GM19238 (cell line): ENCODE measurements around the gene CEACAM21.
A peak's percentile ranks its signal among the peaks of the same experiment; 100 is the strongest.

Experiments used
- DNase-seq: peaks from one replicate; pipeline ENCODE4 v3.0.0; 2011; ENCODE audit warnings: low spot score; ENCODE audit not compliant: insufficient read length

CEACAM21 gene

DNA sequence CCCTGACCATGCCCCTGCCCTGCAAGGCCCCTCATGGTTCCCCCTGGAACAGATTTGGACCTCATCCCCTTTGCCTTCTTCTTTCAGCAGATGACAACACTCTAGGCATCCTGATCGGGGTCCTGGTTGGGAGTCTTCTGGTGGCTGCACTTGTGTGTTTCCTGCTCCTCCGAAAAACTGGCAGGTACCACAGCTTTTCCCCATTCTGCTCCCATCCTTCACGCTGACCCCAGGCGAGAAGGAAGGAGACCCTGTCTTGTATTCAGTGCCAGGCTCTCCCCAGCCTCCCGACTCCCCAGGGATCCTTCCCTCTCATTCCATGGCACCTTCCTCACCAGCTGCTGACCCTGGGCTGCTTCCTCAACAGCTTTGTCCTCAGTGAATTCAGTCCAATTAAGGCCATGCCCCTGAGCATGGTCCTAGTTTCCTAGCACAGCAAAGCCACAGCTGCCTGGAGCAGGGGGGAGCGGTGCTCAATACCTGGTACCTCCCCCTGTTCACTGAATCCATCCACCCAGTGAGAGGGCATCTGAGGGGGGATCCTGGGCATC is 8.4 kb downstream of the CEACAM21 start:
- no peak for DNase-seq

DNA sequence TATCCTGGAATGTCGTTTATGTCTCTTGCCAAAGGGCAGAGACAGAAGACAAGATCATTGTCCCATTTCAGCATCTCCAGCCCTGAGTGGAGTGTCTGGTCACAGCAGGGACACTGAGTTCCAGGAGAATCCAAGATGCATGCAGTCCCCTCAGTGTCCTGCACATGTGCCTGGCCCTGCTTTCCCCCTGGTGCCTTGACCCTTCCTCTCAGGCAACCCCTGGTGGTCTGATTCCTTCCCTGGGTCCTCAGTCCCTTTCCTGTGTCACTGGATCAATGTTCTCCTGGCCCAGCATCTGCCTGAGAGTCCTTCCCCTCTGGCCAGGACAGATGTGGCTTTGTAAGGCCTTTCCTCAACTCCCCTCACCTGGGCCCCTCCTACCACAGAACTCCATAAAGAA is 9.0 kb downstream of the CEACAM21 start:
- no peak for DNase-seq

DNA sequence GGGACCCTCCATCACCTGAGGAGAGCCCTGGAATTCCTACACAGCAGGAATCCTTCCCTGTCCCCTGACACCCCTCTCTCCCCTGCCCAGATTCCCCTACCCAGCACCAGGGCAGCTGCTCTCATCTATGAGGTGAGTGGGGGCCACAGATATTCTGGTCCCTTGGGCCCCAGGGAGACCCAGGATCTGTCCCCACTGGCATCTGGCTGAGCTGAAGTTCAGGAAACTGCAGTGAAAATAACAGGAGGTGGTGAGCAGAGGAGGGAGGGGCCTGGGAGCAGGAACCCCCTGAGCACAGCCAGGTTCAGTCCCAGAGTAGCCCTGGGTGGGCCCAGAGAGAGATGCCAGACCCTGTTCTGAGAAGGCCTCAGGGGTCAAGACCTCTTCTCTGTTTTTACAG is 10.1 kb downstream of the CEACAM21 start:
- DNase-seq = no peak

DNA sequence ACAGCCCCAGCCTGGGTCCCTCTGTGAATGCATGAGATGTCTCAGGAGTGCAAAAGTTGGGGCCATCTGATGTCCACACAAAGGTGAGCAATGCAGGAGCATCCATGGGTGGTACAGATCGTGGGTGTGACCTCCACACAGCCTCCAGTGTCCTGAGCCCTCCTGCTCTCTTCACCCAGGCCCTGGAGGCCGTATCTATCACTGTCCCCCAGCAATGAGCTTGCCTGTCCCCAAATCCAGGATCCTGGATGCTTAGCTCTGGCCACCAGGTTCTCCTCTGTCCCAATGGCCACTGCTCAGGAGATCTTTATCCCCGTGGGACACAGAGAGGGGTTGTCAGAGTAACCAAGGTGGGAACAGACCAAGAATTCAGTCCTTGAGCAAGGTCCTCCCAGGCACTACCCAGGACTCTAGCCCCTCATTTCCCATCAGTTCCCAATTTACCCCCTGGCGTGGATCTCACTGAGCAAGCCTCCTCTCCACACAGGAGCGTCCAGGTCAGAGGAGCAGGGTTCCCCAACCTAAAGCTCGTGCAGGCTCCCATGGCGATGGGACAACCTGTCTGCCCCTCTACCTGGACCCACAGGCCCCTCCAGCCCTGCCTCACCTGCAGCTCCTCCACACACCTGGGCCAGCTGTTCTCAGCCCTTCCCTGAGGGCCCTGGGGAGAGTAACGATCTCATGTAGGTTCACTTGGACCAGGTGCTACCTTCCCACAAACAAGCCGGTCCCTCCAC is 11.3 kb downstream of the CEACAM21 start:
- DNase-seq = no peak

DNA sequence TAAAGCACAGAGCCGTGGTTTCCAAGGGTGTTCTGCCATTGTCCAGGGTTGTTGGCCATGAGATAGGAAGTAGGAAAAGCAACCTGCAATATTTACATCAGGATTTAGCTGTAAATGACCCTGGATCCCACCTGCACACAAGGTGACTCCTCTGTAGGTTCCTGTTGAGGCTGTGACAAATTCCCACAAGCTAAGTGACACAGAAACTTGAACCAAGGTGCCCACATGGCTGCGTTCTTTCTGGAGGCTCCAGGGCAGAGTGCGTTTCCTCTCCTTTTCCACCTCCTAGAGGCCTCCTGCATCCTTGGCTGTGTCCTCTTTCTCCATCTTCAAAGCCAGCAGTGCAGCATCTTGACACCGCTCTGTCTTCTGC is 11.9 kb downstream of the CEACAM21 start:
- DNase-seq = no peak

DNA sequence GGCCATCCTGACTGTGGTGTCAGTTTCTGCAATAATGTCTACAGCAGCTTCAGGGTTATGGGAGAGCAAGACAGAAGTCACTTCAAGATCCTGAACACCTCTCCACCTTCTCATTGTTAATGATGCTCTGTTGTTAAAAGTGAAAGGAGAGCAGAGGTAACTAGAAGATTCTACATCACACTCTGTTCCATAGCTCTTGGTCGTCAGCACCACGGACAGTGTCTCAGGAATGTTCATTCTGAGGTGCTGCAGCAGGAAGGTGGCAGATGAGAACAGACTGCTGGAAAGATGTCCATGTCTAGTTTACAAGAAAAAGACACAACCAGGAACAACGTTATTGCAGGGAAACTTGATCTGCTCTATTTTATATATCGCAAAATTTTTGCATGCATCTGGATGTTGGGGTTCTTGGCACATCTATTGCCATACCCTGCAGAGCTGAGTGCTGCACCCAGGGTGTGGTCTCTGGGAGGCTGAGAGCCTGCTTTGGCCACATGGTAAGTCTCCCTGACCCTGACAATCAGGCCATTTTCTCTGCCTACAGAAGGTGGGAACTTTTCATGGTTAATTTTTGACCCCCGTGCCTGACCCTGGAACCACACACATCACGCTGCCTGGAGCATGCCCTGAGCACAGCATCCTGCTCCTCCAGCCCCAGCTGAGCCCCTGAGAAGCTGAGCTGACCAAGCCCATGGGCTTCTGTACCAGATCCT is 12.7 kb downstream of the CEACAM21 start:
- DNase-seq = no peak

DNA sequence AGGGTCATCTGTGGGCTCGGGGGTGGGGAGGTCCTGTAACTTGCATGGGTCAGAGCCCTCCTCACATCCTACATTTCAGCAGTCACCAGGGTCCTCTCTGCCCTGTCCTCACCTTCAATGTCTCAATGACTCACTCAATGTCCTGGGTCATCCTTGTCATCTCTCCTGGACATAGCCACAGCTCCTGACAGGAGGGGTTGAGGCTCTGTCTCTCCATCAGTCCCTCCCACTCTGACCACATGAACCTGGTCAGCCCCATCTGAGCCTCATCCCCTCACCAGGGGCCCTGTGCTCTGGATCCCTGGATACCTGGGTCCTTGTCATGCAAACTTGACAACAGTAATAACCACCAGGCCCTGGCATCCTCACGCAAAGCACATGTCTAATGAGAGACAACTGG is 13.4 kb downstream of the CEACAM21 start:
- DNase-seq = no peak

DNA sequence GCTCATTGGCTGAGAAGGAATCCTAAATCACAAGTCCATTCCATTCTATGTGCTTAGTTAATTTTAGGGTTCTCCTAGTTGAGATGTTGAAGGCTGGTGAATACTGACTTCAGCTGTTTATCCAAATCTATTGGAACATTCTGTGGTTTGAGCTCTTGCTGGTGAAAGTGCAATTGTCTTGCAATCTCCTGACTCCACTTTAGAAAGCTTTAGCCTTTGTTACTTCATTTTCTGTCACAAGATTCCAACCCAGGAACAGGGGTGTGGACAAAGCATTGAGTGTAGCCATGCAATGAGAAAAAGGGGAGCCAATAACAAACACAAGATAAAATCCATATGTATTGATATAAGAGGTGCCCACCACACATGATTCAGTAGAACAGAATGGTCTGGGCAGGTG is 15.0 kb downstream of the CEACAM21 start:
- no peak for DNase-seq

DNA sequence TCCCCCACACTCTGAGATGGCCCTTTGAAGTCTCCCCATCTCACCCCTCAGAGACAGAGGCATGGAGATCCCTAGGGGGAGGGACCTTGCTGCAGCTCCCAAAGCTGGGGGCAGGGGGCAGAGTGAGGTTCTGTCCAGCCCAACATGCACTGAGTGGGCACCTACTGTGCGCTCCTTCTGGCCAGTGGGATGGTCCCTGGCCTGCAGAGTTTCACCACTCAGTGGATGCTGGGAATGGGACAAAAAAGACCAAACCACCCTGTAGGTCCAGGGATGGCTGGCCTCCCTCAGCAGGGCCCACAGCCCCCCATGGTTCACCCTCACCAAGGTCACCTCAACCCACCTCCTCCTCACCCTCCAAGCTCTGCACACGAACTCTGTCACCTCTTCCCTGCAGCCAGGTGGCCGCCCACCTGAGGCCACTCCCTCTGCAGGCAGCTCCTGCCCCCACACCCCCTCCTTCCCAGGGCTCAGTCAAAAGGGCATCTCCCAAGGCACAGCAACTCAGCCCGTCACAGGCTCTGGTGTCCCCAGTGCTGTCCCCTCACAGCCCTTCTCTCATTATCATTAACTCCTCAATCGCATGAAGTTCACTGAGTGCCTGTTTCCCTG is 16.1 kb downstream of the CEACAM21 start:
- DNase-seq = no peak

DNA sequence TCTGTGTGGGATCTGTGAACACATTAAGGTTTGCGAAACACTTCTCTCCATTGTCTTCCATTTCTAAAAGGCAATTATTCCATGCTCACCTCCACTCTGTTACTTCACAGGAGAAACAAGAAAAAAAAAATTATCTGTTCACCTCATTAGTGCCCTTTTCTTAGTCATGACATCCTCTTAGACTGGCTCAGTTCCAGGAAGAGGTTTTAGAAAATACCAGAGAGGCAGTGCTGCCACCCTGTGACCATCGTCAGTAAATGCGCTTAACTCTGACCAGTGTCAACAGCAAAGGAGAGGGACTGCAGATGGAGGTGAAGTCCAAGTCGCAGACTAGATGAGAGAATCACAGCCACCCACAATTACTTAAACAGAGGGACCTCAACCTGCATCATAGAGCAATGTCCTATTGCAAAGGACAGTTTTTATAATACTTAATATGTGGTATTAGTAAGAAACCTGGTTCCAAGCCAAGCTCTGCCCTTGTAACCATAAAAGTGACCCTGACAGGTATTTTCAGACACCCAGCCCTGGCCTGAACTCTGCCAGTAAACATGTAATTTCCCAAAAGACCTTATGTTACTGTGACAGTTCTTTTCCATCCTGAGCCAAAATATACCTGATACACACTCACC is 19.4 kb downstream of the CEACAM21 start:
- DNase-seq = peak; percentile 52

DNA sequence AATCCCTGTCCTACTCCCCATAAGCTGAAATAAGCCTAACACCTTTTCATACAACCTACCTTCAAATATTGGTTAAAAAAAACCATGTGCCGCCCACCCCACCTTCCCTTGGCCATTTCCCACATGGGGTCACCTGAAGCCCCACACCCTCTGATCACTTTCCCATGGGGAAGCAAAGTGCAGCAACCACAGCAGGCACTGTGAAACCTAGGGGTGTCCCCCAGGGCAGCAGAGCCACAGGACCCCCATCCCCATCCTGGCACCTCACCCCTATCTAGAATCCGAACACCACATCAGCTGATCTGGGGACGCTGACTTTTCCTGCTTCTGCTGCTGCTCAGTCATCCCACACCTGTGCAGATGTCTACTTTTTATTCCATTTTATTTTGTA is 19.9 kb downstream of the CEACAM21 start:
- DNase-seq = no peak

DNA sequence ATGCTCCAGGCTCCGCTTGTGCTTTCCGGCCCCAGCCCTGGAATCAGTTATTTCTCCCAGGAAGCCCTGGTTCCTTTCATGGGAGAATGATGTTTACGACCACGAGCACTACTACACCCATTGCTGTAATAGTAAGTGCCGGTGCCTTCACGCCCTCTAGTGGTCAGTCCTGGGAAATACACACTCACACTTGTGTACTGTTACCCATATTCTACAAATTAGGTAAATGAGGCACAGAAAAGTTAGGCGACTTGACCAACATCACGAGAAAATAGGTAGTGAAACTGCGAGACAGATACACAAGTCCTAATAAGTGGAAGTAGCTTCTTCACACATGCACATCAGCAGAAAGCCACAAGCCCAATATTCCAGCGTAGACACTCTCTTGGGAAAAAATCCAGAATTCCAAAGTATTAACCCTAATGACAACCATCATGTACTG is 21.7 kb downstream of the CEACAM21 start:
- peak; percentile 60 for DNase-seq

DNA sequence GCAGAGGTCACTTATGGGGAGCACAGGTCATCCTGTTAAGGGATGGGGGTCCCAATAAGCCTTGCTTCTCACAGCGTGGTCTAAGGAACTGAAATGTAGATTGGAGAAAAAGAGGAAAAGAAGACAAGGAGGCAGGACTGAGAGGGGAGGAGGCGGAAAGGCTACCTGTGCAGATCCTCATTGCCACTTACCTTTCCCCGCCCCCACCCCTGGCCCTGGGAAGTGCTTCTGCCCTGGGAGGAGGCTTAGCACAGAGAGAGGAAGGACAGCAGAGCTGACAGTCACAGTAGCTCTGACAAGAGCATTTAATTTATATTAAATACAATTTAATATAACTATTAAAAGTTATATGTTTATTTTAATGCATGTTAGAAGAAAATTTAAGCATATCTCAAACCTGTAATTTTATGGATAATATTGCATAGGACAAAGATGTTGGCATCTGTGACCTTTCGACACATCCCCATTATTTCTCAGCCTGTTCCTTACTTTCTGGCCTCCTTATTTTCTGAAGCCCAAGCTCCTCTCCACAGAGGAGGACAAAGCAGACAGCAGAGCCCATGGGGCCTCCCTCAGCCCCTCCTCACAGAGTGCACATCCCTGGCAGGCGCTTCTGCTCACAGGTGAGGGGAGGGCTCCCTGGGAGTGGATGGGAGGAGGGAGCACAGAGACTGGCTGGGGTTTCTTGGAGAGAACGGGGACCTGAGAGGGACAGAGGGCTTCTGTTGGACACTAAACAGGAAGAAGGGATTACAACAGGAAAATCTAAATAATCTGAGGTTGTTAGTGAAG is 23.4 kb downstream of the CEACAM21 start:
- no peak for DNase-seq

DNA sequence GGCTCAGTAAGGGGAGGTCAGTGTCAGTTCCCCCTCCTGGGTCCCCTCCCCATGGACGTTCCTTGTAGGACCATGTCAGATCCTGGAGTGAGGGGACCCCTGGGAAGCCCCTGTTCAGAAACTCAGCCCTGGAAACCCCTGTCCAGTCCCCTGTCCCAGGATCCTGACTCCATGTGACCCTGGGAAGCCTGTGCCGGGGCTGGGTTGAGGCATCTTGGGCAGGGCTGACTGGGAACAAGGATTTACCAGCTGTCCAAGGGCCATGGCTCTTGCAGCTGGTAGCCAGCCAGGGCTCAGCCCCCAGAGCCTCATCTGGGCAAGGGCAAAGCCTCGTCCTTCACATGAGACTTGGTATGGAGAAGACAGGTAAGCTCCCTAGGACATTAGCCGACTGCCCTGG is 25.8 kb downstream of the CEACAM21 start:
- no peak for DNase-seq

DNA sequence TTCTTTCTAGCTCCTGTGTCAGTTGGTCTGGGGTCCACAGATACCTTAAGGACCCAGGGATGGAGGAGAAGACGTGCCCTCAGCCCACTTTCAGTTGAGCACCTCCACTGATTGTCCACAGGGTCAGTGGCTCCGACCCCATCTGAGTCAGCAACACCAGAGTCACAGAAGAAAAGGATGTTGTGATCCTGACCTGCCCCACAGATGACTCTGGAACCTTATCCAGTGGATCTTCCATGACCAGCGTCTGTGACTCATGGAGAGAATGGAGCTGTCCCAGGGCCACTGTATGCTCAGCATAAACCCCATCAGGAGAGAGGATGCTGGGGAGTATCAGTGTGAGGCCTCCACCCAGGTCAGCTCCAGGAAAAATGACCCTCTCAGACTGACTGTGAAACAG is 28.9 kb downstream of the CEACAM21 start:
- no peak for DNase-seq

DNA sequence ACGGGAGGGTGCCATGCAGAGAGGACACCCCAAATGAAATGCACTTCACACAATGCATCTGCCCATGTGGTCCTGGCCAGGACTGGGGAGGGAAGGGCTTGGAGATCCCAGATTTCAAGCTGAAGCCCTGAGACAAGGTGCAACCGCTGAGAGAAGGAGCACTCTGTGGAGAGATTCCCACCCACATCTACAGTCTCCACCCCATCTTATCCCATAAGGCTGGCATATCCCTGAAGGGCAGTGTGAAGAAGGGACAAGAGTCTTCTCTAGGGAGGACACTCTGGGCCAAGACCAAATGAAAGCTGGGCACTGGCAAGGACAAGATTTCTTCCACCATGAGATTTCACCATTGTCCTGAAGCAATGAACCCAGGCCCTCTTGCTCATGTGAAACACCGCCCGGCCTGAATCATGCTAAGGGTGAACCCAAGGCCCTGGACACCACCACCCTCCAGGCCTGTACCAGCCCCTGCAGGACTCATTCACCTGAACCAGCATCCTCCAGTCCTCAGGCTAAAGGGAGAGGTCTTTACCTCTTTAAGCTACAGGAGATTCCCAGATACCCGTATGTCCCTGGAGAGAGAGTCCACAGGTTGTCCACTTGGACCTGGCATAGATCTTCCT is 30.4 kb downstream of the CEACAM21 start:
- DNase-seq = no peak

DNA sequence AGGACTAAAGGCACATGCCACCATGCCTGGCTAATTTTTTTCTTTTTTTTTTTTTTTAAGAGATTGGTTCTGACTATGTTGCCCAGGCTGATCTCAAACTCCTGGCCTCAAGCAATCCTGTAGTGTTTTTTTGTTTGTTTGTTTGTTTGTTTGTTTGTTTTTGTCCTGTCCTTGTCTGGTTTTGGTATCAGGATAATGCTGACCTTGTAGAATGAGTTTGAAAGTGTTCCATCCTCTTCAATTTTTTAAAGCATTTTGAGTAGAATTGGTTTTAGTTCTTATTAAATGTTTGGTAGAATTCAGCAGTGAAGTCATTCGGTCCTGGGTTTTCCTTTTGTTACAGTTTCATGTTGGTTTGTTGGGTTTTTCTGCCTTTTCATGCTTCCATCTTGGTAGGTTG is 31.7 kb downstream of the CEACAM21 start:
- DNase-seq = no peak

DNA sequence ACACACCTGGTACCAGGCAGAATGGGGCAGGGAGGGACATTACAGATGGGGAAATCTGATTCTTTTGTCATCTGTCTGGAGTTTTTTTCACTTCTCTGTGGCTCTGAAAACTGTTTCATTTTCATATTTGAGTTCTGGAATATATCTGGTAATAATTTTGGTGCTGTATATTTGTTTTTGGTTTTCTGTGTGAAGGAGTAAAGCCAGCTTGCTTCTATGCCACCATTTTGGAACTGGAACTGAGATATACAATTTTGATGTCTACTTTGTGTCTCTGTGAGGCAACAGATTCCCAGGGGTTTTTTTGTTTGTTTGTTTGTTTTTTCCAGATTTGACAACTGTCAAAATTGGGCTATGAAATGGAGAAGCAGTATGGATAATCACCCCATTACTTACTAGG is 34.8 kb downstream of the CEACAM21 start:
- DNase-seq = no peak

DNA sequence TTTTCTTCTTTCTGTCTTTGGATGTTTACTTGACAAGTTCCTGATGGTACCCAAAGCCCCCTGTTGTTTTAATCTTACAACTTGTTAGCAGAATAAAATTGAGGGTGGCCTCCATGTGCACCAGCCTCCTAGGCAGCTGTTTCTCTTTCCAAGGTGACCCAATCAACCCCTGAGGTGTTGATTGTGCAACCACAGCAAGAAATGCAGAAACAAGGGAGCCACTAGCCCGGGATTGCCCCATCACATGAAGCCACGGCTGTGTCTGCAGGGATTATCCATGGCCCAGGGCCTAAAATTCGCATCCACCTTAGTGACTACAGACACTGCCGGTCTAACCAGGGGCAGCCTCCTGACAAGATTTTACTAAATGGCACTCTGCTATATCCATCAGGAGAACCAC is 36.5 kb downstream of the CEACAM21 start:
- DNase-seq = no peak

DNA sequence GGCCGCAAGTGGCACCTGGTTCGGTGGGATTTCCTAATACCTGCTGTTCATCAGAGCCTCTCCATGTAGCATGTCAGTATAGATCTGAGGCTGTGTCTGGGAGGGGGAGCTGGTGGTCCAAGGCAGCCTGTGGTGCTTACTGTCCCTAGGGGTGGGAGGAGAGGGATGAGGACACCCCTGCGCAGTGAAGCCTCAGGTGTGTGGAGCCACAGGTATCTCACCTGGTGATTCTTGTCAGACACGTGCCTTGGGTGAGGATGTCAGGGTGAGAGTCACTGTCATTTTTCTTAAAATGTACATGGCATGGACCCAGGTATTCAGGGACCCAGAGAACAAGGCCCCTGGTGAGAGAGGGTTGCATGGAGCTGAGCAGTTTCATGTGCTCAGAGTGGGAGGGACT is 39.2 kb downstream of the CEACAM21 start:
- DNase-seq = no peak
